BLaER1 treated with 17β-estradiol and CSF1 and Interleukin-3, amounts not matched to agents 10 nM and 100 nM (cell line): Measurements from ENCODE around the gene HAUS8.

Experiments
- H3K27ac ChIP-seq, 11 experiments: shearing (Covaris generic); formaldehyde crosslinking; 2 replicates each; pipeline ENCODE4 v1.8.1; 2022
- H3K27me3 ChIP-seq, 11 experiments: shearing (Covaris generic); formaldehyde crosslinking; 2 replicates each; pipeline ENCODE4 v1.8.1; 2022
- H3K36me3 ChIP-seq, 11 experiments: shearing (Covaris generic); formaldehyde crosslinking; 2 replicates each; pipeline ENCODE4 v1.8.1; 2022
- H3K4me1 ChIP-seq, 10 experiments: shearing (Covaris generic); formaldehyde crosslinking; 2 replicates each; pipeline ENCODE4 v1.8.1; 2022
- H3K4me2 ChIP-seq, 11 experiments: shearing (Covaris generic); formaldehyde crosslinking; 2 replicates each; pipeline ENCODE4 v1.8.1; 2022
- H3K4me3 ChIP-seq, 10 experiments: shearing (Covaris generic); formaldehyde crosslinking; 2 replicates each; pipeline ENCODE4 v1.8.1; 2022
- H3K9ac ChIP-seq, 11 experiments: shearing (Covaris generic); formaldehyde crosslinking; 2 replicates each; pipeline ENCODE4 v1.8.1; 2022
- H3K9me3 ChIP-seq, 11 experiments: shearing (Covaris generic); formaldehyde crosslinking; replicated peaks in 1 of 11; 2 replicates each; pipeline ENCODE4 v1.8.1; 2022
- H4K20me1 ChIP-seq, 11 experiments: shearing (Covaris generic); formaldehyde crosslinking; 2 replicates each; pipeline ENCODE4 v1.8.1; 2022
- Cebpa-rat ChIP-seq, 11 experiments: shearing (Covaris generic); IDR thresholded peaks; 2 replicates each; pipeline ENCODE4 v1.8.1; 2022

Gene HAUS8

DNA sequence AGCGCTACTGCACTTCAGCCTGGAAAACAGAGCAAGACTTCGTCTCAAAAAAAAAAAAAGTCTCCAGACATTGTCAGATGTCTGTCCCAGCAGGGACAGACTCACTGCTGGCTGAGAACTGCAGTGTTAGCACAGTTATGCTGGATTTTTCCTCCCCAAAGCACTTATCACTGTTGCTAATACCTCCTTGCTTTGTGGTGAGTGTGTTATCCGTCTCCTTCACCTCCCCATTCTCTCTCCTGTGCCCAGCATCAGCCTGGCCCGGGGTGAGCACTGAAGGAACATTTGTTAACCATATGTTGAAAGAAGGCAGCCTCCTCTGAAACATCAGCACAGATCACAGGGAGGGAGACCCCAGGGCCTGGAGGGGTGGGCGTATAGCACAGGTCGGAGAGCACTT is 11.6 kb upstream of the HAUS8 start:
- peaks cover 52 to 99% (median 89%) of the 10 kb centered on the region in 11 experiments; a peak in 21 of 22 replicates for H4K20me1 ChIP-seq
- no peak for TF ChIP-seq Cebpa-rat (IDR thresholded peaks at IDR 0.05)
- H3K27ac ChIP-seq = peak overlapping the region in 6 of 11 experiments; percentile 5 to 40 (median 10); a peak in 4 of 22 replicates

DNA sequence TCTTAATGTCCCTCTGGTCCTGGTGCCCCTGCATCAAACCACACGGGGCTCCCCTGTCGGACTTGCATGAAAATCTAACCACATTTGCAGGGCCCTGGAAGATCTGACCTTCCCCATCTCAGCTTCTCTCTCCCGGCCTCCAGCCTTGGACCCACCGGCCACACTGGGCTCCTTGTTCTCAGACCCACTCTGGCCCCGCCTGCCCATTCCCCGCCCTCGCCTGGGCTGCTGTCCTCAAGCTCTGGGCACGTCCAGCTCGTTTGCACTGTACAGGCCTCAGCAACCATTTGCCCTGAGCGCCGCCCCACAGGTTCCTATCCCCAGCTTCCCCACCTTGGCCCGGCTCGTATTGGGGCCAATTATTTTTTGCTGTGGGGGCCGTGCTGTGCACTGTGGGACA is 10.9 kb upstream of the HAUS8 start:
- peaks cover 36 to 68% (median 58%) of the 10 kb centered on the region in 11 experiments for H3K36me3 ChIP-seq
- H3K4me1 ChIP-seq = peaks cover 64 to 100% (median 69%) of the 10 kb centered on the region in 10 experiments
- TF ChIP-seq Cebpa-rat (IDR thresholded peaks at IDR 0.05) = no peak
- H4K20me1 ChIP-seq = peaks cover 51 to 99% (median 89%) of the 10 kb centered on the region in 11 experiments; a peak in 21 of 22 replicates
- peaks cover 0 to 8% (median 3%) of the 10 kb centered on the region in 11 experiments; a peak in 5 of 22 replicates for H3K9me3 ChIP-seq
- H3K27ac ChIP-seq = 0 out of 22 replicates have a peak overlapping the region, but pooled peaks of 1 of the 11 experiments have one; percentile 25
- no peak overlapping the region for H3K4me3 ChIP-seq
- H3K4me2 ChIP-seq = peak overlapping the region in 2 of 11 experiments; percentile 88 to 100; a peak in 2 of 22 replicates
- no peaks in the 10 kb centered on the region for H3K27me3 ChIP-seq
- peak overlapping the region in 2 of 11 experiments; percentile 27 to 51; a peak in 1 of 22 replicates for H3K9ac ChIP-seq

More for the DNA sequence above, 11.6 kb upstream of the HAUS8 start:
- peaks cover 36 to 71% (median 59%) of the 10 kb centered on the region in 11 experiments for H3K36me3 ChIP-seq
- peak overlapping the region in 2 of 11 experiments; percentile 88 to 100; a peak in 4 of 22 replicates for H3K4me2 ChIP-seq
- peak overlapping the region in 2 of 11 experiments; percentile 49 to 51; a peak in 4 of 22 replicates for H3K9ac ChIP-seq
- H3K27me3 ChIP-seq = no peaks in the 10 kb centered on the region
- H3K4me3 ChIP-seq = no peak overlapping the region
- peaks cover 64 to 100% (median 69%) of the 10 kb centered on the region in 10 experiments for H3K4me1 ChIP-seq
- H3K9me3 ChIP-seq = peaks cover 0 to 8% (median 3%) of the 10 kb centered on the region in 11 experiments; a peak in 5 of 22 replicates

DNA sequence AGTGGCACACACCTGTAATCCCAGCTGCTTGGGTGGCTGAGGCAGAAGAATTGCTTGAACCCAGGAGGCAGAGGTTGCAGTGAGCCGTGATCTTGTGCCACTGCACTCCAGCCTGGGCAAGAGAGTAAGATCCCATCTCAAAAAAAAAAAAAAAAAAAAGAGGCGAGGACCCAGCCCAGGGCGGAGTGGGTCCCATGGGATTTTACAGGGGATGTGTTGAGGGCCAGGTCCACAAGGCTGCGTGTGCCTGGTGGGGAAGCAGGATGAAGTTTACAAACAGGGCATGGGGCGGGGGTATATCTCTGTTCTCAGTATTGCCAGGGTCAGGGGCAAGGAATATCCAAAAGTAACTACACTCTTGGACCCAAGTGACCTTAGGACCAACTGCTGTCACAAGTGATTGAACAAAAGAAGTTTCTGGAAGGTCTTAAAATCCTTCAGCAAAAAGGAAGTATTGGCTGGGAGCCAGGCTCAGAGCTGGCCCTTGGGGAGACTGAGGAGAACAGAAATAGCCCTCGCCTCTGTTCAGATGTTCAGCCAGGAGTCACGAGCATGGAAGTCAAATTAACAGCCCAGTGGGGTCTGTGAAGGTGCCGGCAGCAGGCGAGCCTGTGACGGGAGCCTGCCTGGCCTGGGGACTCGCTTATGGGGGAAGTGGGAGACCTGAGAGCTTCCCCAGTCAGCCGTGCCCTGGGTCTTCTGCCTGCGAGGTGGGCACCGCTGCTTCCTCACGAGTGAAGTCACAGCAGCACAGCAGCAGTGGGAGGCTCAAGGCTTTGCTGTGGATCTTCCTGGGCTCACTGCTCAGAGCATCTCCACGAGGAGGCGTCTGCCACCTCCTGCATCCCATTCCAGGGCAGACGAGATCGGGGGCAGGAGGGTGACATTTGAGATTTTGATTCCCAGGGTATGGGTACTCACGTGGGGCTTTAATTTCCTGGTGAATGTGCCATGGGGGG is 6.7 kb upstream of the HAUS8 start:
- TF ChIP-seq Cebpa-rat (IDR thresholded peaks at IDR 0.05) = no peak
- H3K9ac ChIP-seq = peak overlapping the region; percentile 58 to 89 (median 69); a peak in 21 of 22 replicates
- H3K27me3 ChIP-seq = no peaks in the 10 kb centered on the region
- H3K27ac ChIP-seq = peak overlapping the region; percentile 62 to 99 (median 79)
- H3K4me3 ChIP-seq = peak overlapping the region in 9 of 10 experiments; percentile 17 to 51 (median 33); a peak in 13 of 20 replicates
- peaks cover 18 to 50% (median 41%) of the 10 kb centered on the region in 11 experiments for H3K36me3 ChIP-seq
- peaks cover 73 to 95% (median 79%) of the 10 kb centered on the region in 10 experiments for H3K4me1 ChIP-seq
- no peaks in the 10 kb centered on the region for H3K9me3 ChIP-seq
- H3K4me2 ChIP-seq = peak overlapping the region; percentile 92 to 100 (median 99)
- H4K20me1 ChIP-seq = peaks cover 53 to 98% (median 84%) of the 10 kb centered on the region in 11 experiments

DNA sequence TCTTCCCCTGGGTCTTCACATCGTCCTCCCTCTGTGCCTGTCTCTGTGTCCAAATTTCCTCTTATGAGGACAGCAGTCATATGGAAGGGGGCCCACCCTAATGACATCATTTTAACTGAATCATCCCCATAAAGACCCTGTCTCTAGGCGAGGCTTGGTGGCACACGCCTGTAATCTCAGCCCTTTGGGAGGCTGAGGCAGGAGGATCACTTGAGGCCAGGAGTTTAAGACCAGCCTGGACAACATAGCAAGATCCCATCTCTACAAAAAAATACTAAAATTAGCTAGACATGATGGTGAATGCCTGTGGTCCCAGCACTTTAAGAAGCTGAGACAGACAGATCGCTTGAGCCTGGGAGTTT is 5.2 kb upstream of the HAUS8 start:
- Histone ChIP-seq H3K4me3 (peak overlapping the region; percentile 57 to 93 (median 64); a peak in 14 of 20 replicates), H3K9ac (peak overlapping the region; percentile 86 to 96 (median 91)), H3K9me3 (no peaks in the 10 kb centered on the region), H3K36me3 (peaks cover 4 to 35% (median 25%) of the 10 kb centered on the region in 11 experiments; a peak in 18 of 22 replicates), H4K20me1 (peaks cover 56 to 91% (median 75%) of the 10 kb centered on the region in 11 experiments), H3K27ac (peak overlapping the region; percentile 62 to 99 (median 95)), H3K27me3 (no peaks in the 10 kb centered on the region), H3K4me2 (peak overlapping the region; percentile 92 to 100 (median 99)), H3K4me1 (peaks cover 74 to 87% (median 80%) of the 10 kb centered on the region in 10 experiments)
- TF ChIP-seq Cebpa-rat (IDR thresholded peaks at IDR 0.05) = no peak

DNA sequence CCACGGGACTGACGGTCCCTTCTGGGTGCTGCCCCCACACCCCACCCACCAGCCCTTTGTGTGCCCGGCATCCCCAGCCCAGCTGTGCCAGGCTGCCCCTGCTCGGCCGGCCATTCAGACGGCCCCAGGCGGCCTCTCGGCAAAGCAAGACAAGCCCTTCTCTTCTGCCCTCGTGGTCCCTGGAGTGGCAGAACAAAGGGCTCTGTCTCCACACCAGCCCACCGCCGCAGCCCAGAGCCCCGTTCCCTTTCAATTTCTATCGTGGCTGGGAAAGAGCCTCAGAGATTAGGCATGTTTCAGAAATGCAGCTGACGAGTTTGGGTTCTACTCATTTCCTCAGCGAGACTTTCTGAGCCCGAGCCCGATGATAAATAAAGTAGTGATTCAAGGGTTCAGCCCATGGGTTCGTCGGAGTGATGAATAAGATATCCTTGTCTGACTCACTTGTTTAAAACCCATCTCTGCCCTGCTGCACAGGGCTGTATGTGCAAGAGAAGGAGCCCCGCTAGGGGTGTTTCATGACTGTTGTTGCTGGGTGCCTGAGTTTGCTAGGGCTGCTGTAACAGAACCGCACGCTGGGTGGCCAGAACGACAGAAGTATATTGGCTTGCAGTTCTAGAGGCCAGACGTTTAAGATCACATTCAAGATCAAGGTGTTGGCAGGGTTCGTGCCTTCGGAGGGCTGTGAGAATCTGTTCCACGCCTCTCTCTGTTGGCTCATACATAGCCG is 4.6 kb upstream of the HAUS8 start:
- Histone ChIP-seq H3K27ac (peak overlapping the region; percentile 79 to 99 (median 95)), H3K27me3 (no peaks in the 10 kb centered on the region), H3K36me3 (peaks cover 4 to 30% (median 20%) of the 10 kb centered on the region in 11 experiments; a peak in 16 of 22 replicates), H3K4me2 (peak overlapping the region; percentile 92 to 100 (median 99)), H3K9ac (peak overlapping the region; percentile 86 to 96 (median 91)), H4K20me1 (peaks cover 51 to 86% (median 69%) of the 10 kb centered on the region in 11 experiments), H3K9me3 (no peaks in the 10 kb centered on the region), H3K4me3 (peak overlapping the region; percentile 57 to 93 (median 64)), H3K4me1 (peaks cover 71 to 82% (median 75%) of the 10 kb centered on the region in 10 experiments)
- peak in 3 of 11 experiments; percentile 27 to 91 (median 40); a peak in 2 of 22 replicates for TF ChIP-seq Cebpa-rat (IDR thresholded peaks at IDR 0.05)

DNA sequence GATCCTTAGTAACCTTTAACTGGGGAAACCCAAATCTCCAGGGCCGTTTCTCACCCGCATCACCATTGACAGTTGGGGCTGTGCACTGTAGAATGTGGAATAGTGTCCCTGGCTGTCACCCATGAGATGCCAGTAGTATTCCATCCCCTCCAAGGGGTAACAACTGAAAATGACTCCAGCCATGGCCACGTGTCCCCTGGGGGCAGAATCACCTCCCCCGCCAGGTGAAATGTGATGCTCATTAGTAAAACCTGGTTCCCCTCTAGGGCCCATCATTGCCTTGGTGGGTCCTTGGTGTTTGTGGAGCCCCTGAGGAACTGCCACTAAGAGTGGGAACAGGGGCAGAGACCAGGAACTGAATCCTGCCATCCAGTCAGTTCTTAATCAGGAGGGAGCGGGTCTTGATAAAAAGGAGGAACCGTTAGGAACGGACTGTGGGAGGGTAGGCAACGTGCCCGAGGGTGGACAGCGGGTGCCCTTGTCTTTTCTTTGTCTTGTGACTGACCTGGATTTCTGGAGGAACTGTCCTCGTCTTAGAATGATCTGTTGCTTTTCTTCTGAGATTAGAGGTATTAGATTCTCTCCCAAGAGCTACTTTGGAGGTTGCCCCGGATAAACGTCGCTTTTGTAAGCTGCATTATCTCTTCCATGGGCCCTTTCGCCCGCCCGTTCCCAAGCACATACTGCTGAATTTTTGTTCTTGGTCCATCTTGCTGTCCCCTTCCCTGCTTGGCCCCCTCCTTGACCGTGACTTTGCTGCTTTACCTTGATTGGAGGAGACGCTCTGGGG is 3.9 kb upstream of the HAUS8 start:
- Histone ChIP-seq H3K27ac (peak overlapping the region; percentile 79 to 99 (median 95)), H4K20me1 (peaks cover 46 to 80% (median 64%) of the 10 kb centered on the region in 11 experiments), H3K27me3 (no peaks in the 10 kb centered on the region), H3K4me2 (peak overlapping the region; percentile 92 to 100 (median 99)), H3K9me3 (no peaks in the 10 kb centered on the region), H3K9ac (peak overlapping the region; percentile 86 to 96 (median 91)), H3K4me3 (peak overlapping the region; percentile 57 to 93 (median 64)), H3K36me3 (peaks cover under 1 to 22% (median 15%) of the 10 kb centered on the region in 11 experiments; a peak in 14 of 22 replicates), H3K4me1 (peaks cover 72 to 81% (median 77%) of the 10 kb centered on the region in 10 experiments)
- no peak for TF ChIP-seq Cebpa-rat (IDR thresholded peaks at IDR 0.05)

DNA sequence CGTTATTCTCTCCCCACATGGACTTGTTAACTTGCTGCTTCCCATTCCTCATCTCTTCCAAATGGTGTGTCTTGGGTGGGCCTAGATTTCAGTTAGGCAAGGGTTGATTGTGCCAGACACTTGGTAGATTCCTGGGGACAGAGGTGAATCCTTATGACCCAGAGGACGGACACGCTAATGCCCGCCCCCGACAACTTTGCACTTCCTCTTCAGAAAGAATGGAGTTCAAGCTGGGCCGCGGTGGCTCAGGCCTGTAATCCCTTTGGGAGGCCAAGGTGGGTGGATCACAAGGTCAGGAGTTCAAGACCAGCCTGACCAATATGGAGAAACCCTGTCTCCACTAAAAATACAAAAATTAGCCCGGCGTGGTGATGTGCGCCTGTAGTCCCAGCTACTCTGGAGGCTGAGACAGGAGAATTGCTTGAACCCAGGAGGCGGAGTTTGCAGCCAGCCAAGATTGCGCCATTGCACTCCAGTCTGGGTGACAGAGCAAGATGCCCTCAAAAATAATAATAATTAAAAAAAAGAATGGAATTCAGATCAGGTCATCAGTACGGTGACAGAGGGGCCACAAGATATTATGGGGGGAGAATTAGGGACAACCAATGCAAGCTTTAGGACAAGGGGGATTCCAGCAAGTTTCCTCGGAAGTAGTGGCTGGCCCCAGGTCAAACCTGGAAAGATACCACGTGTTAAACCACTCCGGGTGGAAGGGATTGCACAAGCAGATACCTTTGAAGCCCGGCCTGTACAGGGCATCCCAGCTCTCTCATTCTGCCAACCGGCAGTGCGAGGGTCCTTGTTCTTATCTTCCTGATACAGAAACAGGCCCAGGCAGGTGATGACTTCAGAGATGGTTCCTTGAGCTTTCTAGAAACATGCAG is 3.0 kb upstream of the HAUS8 start:
- 0 out of 22 replicates have a peak, but pooled peaks of 1 of the 11 experiments have one; percentile 6 for TF ChIP-seq Cebpa-rat (IDR thresholded peaks at IDR 0.05)
- Histone ChIP-seq H3K27me3 (no peaks in the 10 kb centered on the region), H3K36me3 (peaks cover 3 to 17% (median 7%) of the 10 kb centered on the region in 11 experiments; a peak in 16 of 22 replicates), H3K9ac (peak overlapping the region; percentile 86 to 96 (median 92); a peak in 20 of 22 replicates), H4K20me1 (peaks cover 47 to 80% (median 60%) of the 10 kb centered on the region in 11 experiments), H3K27ac (peak overlapping the region in 10 of 11 experiments; percentile 79 to 99 (median 95); a peak in 18 of 22 replicates), H3K9me3 (no peaks in the 10 kb centered on the region), H3K4me2 (peak overlapping the region; percentile 92 to 100 (median 99)), H3K4me1 (peaks cover 72 to 81% (median 78%) of the 10 kb centered on the region in 10 experiments), H3K4me3 (peak overlapping the region; percentile 57 to 97 (median 75); a peak in 15 of 20 replicates)
